HCT116 (cell line): Measurements from ENCODE around the gene UBXN11. TPM values are rescaled to one million over a fixed set of nuclear protein-coding genes. Genes with fewer than 3 reads are reported as not detected.

ENCODE experiments used
- ATAC-seq: fragments of 200-7000 bp; cut with Tn5 transposase; 2 replicates; pipeline ENCODE4 v1.9.1; 2020; ENCODE audit warnings: mild to moderate bottlenecking, moderate library complexity
- BruUV-seq: library from RNA; stranded (reverse); fragments of 400-500 nt; replicated peaks from 2 replicates; lab custom pipeline; 2021; lab: Mats Ljungman, UMichigan
- CTCF ChIA-PET: fragments of 300-600 bp; sonication (Branson Sonifier 250); formaldehyde crosslinking; loops from one replicate; lab custom pipeline; 2021; ENCODE audit warnings: antibody characterized with exemption; lab: Charles Lee
- POLR2A ChIA-PET: fragments of 300-600, 350-600 bp; sonication (Branson Sonifier 250); formaldehyde crosslinking; loops from one replicate; lab custom pipeline; 2021; ENCODE audit warnings: antibody characterized with exemption; lab: Charles Lee
- RAD21 ChIA-PET, 2 experiments: fragments of 300-600 bp; sonication (Branson Sonifier 250); formaldehyde crosslinking; loops; one replicate each; lab custom pipeline; 2023; ENCODE audit warnings: low total read pairs in 2 of 2; ENCODE audit not compliant: uncharacterized antibody in 2 of 2, unreplicated experiment in 2 of 2, low non-redundant PET in 1 of 2; lab: Charles Lee
- DNase-seq: peaks from one replicate; pipeline ENCODE4 v3.0.0-alpha.2; 2010; ENCODE audit warnings: low read depth, low spot score
- H2AFZ ChIP-seq: fragments of 200-600 bp; shearing (Covaris generic), sonication (generic); 2 replicates; pipeline ENCODE4 v1.6.1; 2017; ENCODE audit warnings: low read depth, mixed run types, mixed read lengths, antibody characterized with exemption, low read length; ENCODE audit not compliant: poor library complexity, severe bottlenecking
- H3K27ac ChIP-seq: 2 replicates; pipeline ENCODE4 v1.5.1; 2012; ENCODE audit warnings: low read depth, low read length
- H3K27me3 ChIP-seq: fragments of 200-600 bp; sonication (generic); 2 replicates; pipeline ENCODE4 v1.6.1; 2016; ENCODE audit warnings: mixed run types, low read length, mixed read lengths; ENCODE audit not compliant: insufficient read depth
- H3K36me3 ChIP-seq, 2 experiments: fragments of 200-500 bp in 1 of 2; fragments of 200-600 bp in 1 of 2; sonication (Bioruptor generic) in 1 of 2; sonication (generic) in 1 of 2; 2 replicates each; pipeline versions ENCODE4 v1.5.1 to v1.6.1; 2014 to 2016; ENCODE audit warnings: low read length in 2 of 2, inconsistent platforms in 1 of 2, mixed read lengths in 1 of 2, mixed run types in 1 of 2; ENCODE audit not compliant: insufficient read depth in 2 of 2, control insufficient read depth in 1 of 2
- H3K4me1 ChIP-seq, 2 experiments: fragments of 200-600 bp in 1 of 2; sonication (generic) in 1 of 2; 2 replicates each; pipeline versions ENCODE4 v1.5.1 to v1.6.1; 2012 to 2017; ENCODE audit warnings: low read length in 2 of 2, inconsistent platforms in 1 of 2, mild to moderate bottlenecking in 1 of 2, mixed read lengths in 1 of 2, mixed run types in 1 of 2, moderate library complexity in 1 of 2; ENCODE audit not compliant: insufficient read depth in 2 of 2, control insufficient read depth in 1 of 2
- H3K4me2 ChIP-seq: fragments of 200-600 bp; sonication (generic); 2 replicates; pipeline ENCODE4 v1.6.1; 2017; ENCODE audit warnings: mixed run types, low read length, mixed read lengths
- H3K4me3 ChIP-seq, 2 experiments: fragments of 200-600 bp in 1 of 2; sonication (generic) in 1 of 2; replicated peaks in 1 of 2; 2 replicates each; pipeline ENCODE4 v1.5.1; 2011 to 2016; ENCODE audit warnings: low read length in 2 of 2, control low read depth in 1 of 2, low read depth in 1 of 2, mild to moderate bottlenecking in 1 of 2, mixed read lengths in 1 of 2, mixed run types in 1 of 2
- H3K79me2 ChIP-seq: fragments of 200-600 bp; sonication (generic); 2 replicates; pipeline ENCODE4 v1.6.1; 2017; ENCODE audit warnings: mild to moderate bottlenecking, mixed run types, low read length, moderate library complexity, mixed read lengths; ENCODE audit not compliant: insufficient read depth
- H3K9ac ChIP-seq: fragments of 200-600 bp; sonication (generic); 2 replicates; pipeline ENCODE4 v1.6.1; 2016; ENCODE audit warnings: low read length, mixed read lengths
- H3K9me2 ChIP-seq: fragments of 200-600 bp; sonication (generic), shearing (Covaris generic); 2 replicates; pipeline ENCODE4 v1.6.1; 2017; ENCODE audit warnings: mixed run types, mild to moderate bottlenecking, moderate library complexity; ENCODE audit not compliant: insufficient read depth
- H3K9me3 ChIP-seq, 2 experiments: fragments of 200-500 bp in 1 of 2; fragments of 200-600 bp in 1 of 2; sonication (Bioruptor generic) in 1 of 2; sonication (generic) in 1 of 2; 2 replicates each; pipeline ENCODE4 v1.6.1; 2014 to 2017; ENCODE audit warnings: low read length in 2 of 2, mixed read lengths in 2 of 2, inconsistent platforms in 1 of 2, low read depth in 1 of 2, mild to moderate bottlenecking in 1 of 2, mixed run types in 1 of 2, moderate library complexity in 1 of 2; ENCODE audit not compliant: control insufficient read depth in 1 of 2, insufficient read depth in 1 of 2
- H4K20me1 ChIP-seq: fragments of 200-600 bp; sonication (generic), shearing (Covaris generic); 2 replicates; pipeline ENCODE4 v1.6.1; 2017; ENCODE audit warnings: mixed run types, mild to moderate bottlenecking, moderate library complexity; ENCODE audit not compliant: insufficient read depth
- CBX3 ChIP-seq: IDR thresholded peaks from 2 replicates; pipeline ENCODE4 v1.6.1; 2012; ENCODE audit warnings: low read depth
- JUND ChIP-seq: IDR thresholded peaks from 2 replicates; pipeline ENCODE4 v1.6.1; 2012
- MAX ChIP-seq: IDR thresholded peaks from 2 replicates; pipeline ENCODE4 v1.6.1; 2012
- POLR2A ChIP-seq: IDR thresholded peaks from 2 replicates; pipeline ENCODE4 v1.7.0; 2011; ENCODE audit warnings: borderline replicate concordance; ENCODE audit not compliant: insufficient read depth, insufficient read length; ENCODE audit errors: extremely low read depth
- POLR2AphosphoS5 ChIP-seq: IDR thresholded peaks from 2 replicates; pipeline ENCODE4 v1.6.1; 2011; ENCODE audit warnings: mild to moderate bottlenecking, low read depth, low read length, moderate library complexity
- RAD21 ChIP-seq: IDR thresholded peaks from 2 replicates; pipeline ENCODE4 v1.6.1; 2012; ENCODE audit warnings: low read depth, mild to moderate bottlenecking
- SIN3A ChIP-seq: IDR thresholded peaks from 2 replicates; pipeline ENCODE4 v1.6.1; 2012; ENCODE audit warnings: low read depth
- TCF7L2 ChIP-seq: IDR thresholded peaks from 2 replicates; pipeline ENCODE4 v1.7.0; 2011; ENCODE audit warnings: borderline replicate concordance, inconsistent platforms; ENCODE audit not compliant: insufficient read depth, insufficient read length; ENCODE audit errors: extremely low read depth
- ZBTB33 ChIP-seq: IDR thresholded peaks from 2 replicates; pipeline ENCODE4 v1.6.1; 2011; ENCODE audit warnings: mild to moderate bottlenecking, low read length, moderate library complexity; ENCODE audit not compliant: insufficient replicate concordance; ENCODE audit errors: extremely low read depth
- ZFX ChIP-seq: fragments of 450-650 bp; IDR thresholded peaks from 2 replicates; pipeline ENCODE4 v1.6.1; 2017
- intact Hi-C: fragments of 100-400 bp; cut with micrococcal nuclease; formaldehyde crosslinking; loops from 2 replicates; pipeline ENCODE4 v1.10.0; 2022
- total RNA-seq: library from RNA; stranded (reverse); gene quantifications from one replicate; pipeline ENCODE4 v1.2.1, GENCODE V29; 2021; ENCODE audit not compliant: unreplicated experiment

Gene UBXN11
- total RNA-seq, 1 experiment from 2014 or later: 19.3 TPM

GRCh38 chr1:26257222-26257621, 49.2 kb downstream of the UBXN11 start:
- no peaks in the 10 kb centered on the region for H3K9me2 ChIP-seq
- DNase-seq: no peak
- peaks cover 42% of the 10 kb centered on the region for H3K79me2 ChIP-seq
- H3K9me3 ChIP-seq: no peaks in the 10 kb centered on the region
- POLR2A ChIA-PET: no interaction called here
- no peak overlapping the region for H3K4me2 ChIP-seq
- no peaks in the 10 kb centered on the region for H3K27me3 ChIP-seq
- CTCF ChIA-PET: no interaction called here
- H3K27ac ChIP-seq: no peak overlapping the region
- peaks cover 35 to 46% of the 10 kb centered on the region in 2 experiments; a peak in 3 of 4 replicates for H3K36me3 ChIP-seq
- TF ChIP-seq SIN3A (no peak), RAD21 (no peak), MAX (no peak)
- intact Hi-C loops: no loop called here
- H3K9ac ChIP-seq: no peak overlapping the region
- BruUV-seq: no TSS peak
- H2AFZ ChIP-seq: no peak overlapping the region
- no peaks in the 10 kb centered on the region for H4K20me1 ChIP-seq
- no peaks in the 10 kb centered on the region for H3K4me1 ChIP-seq
- ATAC-seq: no peak
- RAD21 ChIA-PET: no interaction called here
- no peak overlapping the region for H3K4me3 ChIP-seq

GRCh38 chr1:26254404-26254803, 52.0 kb downstream of the UBXN11 start:
- no peak overlapping the region for H3K27ac ChIP-seq
- no peaks in the 10 kb centered on the region for H3K9me2 ChIP-seq
- ATAC-seq: no peak
- BruUV-seq: no TSS peak
- H3K9me3 ChIP-seq: no peaks in the 10 kb centered on the region
- no peaks in the 10 kb centered on the region for H3K4me1 ChIP-seq
- no peak overlapping the region for H3K4me2 ChIP-seq
- H3K4me3 ChIP-seq: no peak overlapping the region
- H4K20me1 ChIP-seq: no peaks in the 10 kb centered on the region
- no peak for DNase-seq
- TF ChIP-seq TCF7L2 (no peak), POLR2A (no peak), JUND (no peak), ZBTB33 (no peak), CBX3 (no peak), SIN3A (no peak), POLR2AphosphoS5 (no peak), ZFX (no peak), RAD21 (no peak)
- RAD21 ChIA-PET: no interaction called here
- H3K9ac ChIP-seq: no peak overlapping the region
- POLR2A ChIA-PET: no interaction called here
- CTCF ChIA-PET: interaction anchor here (1.2 to 1.3 kb wide), 2 partner anchors 20 to 21 kb away, joined by 4 to 6 read pairs; partner anchors contain the start of gene CEP85
- no peaks in the 10 kb centered on the region for H3K27me3 ChIP-seq
- H3K79me2 ChIP-seq: peaks cover 66% of the 10 kb centered on the region
- intact Hi-C loops: no loop called here
- H3K36me3 ChIP-seq: peaks cover 25 to 44% of the 10 kb centered on the region in 2 experiments; a peak in 3 of 4 replicates
- no peak overlapping the region for H2AFZ ChIP-seq
